Cardiac fibroblast (primary cell): Measurements from ENCODE around the gene FAM89B.
A peak's percentile ranks its signal among the peaks of the same experiment; 100 is the strongest.

Source experiments
- DNase-seq, 2 donors: peaks; one replicate each; pipeline versions ENCODE4 v3.0.0 to v3.0.0-alpha.2; 2010; ENCODE audit warnings: low read depth in 2 of 2
- H3K4me3 ChIP-seq, 2 donors: replicated peaks in 1 of 2; 1 replicate in 1 of 2; 2 replicates in 1 of 2; pipeline ENCODE4 v1.5.1; 2011; ENCODE audit warnings: low read depth in 2 of 2, low read length in 2 of 2, mild to moderate bottlenecking in 2 of 2, moderate library complexity in 1 of 2
- TF ChIP-seq, protein P1 (sequence below): IDR thresholded peaks from one replicate; pipeline ENCODE4 v1.5.1; 2011; ENCODE audit warnings: low read depth, mild to moderate bottlenecking, low read length, inconsistent platforms

The FAM89B gene

GRCh38 chr11:65554057-65554818 is 18.1 kb upstream of the FAM89B start:
- TF ChIP-seq, protein P1, sequence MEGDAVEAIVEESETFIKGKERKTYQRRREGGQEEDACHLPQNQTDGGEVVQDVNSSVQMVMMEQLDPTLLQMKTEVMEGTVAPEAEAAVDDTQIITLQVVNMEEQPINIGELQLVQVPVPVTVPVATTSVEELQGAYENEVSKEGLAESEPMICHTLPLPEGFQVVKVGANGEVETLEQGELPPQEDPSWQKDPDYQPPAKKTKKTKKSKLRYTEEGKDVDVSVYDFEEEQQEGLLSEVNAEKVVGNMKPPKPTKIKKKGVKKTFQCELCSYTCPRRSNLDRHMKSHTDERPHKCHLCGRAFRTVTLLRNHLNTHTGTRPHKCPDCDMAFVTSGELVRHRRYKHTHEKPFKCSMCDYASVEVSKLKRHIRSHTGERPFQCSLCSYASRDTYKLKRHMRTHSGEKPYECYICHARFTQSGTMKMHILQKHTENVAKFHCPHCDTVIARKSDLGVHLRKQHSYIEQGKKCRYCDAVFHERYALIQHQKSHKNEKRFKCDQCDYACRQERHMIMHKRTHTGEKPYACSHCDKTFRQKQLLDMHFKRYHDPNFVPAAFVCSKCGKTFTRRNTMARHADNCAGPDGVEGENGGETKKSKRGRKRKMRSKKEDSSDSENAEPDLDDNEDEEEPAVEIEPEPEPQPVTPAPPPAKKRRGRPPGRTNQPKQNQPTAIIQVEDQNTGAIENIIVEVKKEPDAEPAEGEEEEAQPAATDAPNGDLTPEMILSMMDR: no peak
- DNase-seq: no peak
- H3K4me3 ChIP-seq: no peak overlapping the region

GRCh38 chr11:65554842-65555430 is 17.4 kb upstream of the FAM89B start:
- no peak overlapping the region for H3K4me3 ChIP-seq
- no peak for DNase-seq
- TF ChIP-seq, protein P1: no peak

- DNase-seq: peak; percentile 82 to 83
- no peak overlapping the region for H3K4me3 ChIP-seq
Measured at GRCh38 chr11:65555693-65556231, 16.6 kb upstream of the FAM89B start.

DNA sequence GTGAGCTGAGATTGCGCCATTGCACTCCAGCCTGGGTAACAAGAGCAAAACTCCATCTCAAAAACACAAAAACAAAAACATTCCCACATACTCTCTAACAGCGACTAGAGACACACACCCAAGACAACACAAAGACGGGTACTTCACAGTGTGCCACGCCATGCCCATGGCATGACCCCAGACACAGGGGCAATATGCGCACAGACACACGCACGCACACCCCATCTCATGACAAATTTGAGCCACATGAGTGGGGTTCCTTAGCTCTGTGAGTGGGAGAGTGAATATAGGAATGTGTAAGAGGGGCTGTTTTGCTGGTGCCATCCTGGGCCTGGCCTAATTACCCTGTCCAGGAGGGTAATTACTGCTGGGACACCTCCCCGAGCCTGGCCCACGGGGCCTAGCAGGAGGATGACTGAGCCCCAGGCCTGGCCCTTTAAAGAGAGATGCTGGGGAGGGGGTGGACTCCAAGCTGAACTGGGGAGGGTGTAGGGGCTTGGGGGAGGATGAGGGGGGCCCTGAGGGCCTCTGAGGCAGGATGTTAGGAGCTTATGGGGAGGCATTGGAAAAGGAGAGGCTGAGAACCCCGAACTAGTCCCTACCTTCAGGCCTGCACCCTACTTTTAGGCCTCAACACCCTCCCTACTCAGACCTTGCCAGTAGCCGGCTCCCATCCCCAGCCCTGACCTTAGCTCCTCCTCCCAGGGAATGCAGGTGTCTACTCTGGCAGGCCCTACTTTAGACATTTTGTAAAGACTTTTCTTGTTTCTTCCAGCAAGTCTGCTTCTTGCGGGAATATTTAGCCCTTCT is 15.7 kb upstream of the FAM89B start:
- TF ChIP-seq, protein P1: no peak
- DNase-seq: no peak
- H3K4me3 ChIP-seq: peak overlapping the region; percentile 58 to 61

More at GRCh38 chr11:65555693-65556231, 16.6 kb upstream of the FAM89B start:
- TF ChIP-seq, protein P1: no peak

DNA sequence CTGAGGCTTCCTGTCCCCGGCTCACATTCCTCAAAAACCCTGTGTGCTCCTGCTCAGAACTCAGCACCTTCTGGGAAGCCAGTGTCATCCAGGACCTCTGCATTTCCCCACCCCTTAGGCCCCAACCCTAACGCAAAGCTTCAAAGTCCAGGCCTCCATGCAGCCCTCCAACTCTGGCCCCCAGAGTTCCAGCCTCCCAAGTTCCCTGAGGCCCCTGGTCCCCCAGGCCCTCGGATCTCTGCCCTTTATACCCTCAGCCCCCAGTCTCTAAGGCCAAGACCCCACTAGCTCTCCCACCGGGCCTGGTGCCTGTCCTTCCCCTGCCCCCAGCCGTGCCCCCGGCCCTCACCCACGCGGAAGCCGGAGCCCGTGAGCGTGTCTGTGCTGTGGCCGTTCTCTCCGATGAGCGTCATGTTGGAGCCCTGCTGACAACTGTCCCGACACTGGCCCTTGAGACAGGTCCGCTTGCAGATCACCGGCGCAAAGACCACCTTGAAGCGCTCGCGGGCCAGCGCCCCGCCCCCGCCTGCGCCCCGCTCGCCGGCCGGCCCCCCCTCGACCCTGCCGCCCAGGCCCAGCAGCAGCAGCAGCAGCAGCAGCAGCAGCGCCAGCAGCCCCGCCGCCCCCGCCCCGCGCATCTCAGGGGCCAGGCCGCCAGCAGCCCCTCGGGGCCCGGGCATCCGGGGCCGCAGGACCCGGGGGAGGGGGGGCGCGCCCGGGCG is 14.9 kb upstream of the FAM89B start:
- H3K4me3 ChIP-seq: peak overlapping the region; percentile 58 to 61
- DNase-seq: no peak
- TF ChIP-seq, protein P1: no peak
